NCI-H774 (cell line): ENCODE results near the gene KCNK6.

Experiments used
- DNase-seq: peaks from one replicate; lab custom pipeline; 2025; lab: John Stamatoyannopoulos, UW

KCNK6 gene

GRCh38 chr19:38319421-38320258, at the start of gene KCNK6:
Gene KCNK6, plus strand, starts transcription at chr19:38319845. Its CDS starts 106 bp downstream, at chr19:38319951.
- no peak for DNase-seq

GRCh38 chr19:38270587-38271167, 49.0 kb upstream of the KCNK6 start:
- no peak for DNase-seq

GRCh38 chr19:38273499-38273898, 46.1 kb upstream of the KCNK6 start:
- no peak for DNase-seq

GRCh38 chr19:38274739-38275138, 44.9 kb upstream of the KCNK6 start:
- no peak for DNase-seq

GRCh38 chr19:38276942-38277517, 42.6 kb upstream of the KCNK6 start:
- DNase-seq, result no peak

- DNase-seq, result no peak
Measured at GRCh38 chr19:38277549-38277948, 42.1 kb upstream of the KCNK6 start.

- no peak for DNase-seq
Measured at GRCh38 chr19:38277969-38278680, 41.5 kb upstream of the KCNK6 start.

GRCh38 chr19:38278751-38279150, 40.9 kb upstream of the KCNK6 start:
- DNase-seq, result no peak

- DNase-seq, result no peak
Measured at GRCh38 chr19:38280030-38280921, 39.4 kb upstream of the KCNK6 start.

GRCh38 chr19:38281811-38282566, 37.7 kb upstream of the KCNK6 start:
- no peak for DNase-seq

GRCh38 chr19:38283271-38283670, 36.4 kb upstream of the KCNK6 start:
- no peak for DNase-seq

GRCh38 chr19:38284422-38284821, 35.2 kb upstream of the KCNK6 start:
- DNase-seq, result no peak

GRCh38 chr19:38285567-38285966, 34.1 kb upstream of the KCNK6 start:
- no peak for DNase-seq

GRCh38 chr19:38287604-38288003, 32.0 kb upstream of the KCNK6 start:
- DNase-seq, result no peak

- no peak for DNase-seq
Measured at GRCh38 chr19:38288123-38288855, 31.4 kb upstream of the KCNK6 start.

- DNase-seq, result no peak
Measured at GRCh38 chr19:38289955-38290354, 29.7 kb upstream of the KCNK6 start.

- no peak for DNase-seq
Measured at GRCh38 chr19:38290631-38291147, 29.0 kb upstream of the KCNK6 start.

- DNase-seq, result no peak
Measured at GRCh38 chr19:38291855-38292254, 27.8 kb upstream of the KCNK6 start.

- DNase-seq, result no peak
Measured at GRCh38 chr19:38293281-38293680, 26.4 kb upstream of the KCNK6 start.

- no peak for DNase-seq
Measured at GRCh38 chr19:38294090-38294489, 25.6 kb upstream of the KCNK6 start.
